Cardiac septum (tissue), 1 donor: Measurements from ENCODE around the gene SIN3A. TPM values are rescaled to one million over a fixed set of nuclear protein-coding genes. Genes with fewer than 3 reads are reported as not detected.
"Not testable (repeated sequence)": the region's sequence is repeated elsewhere in the genome, so short reads cannot be mapped to it uniquely, and the experiment has no call there.

Source experiments
- DNase-seq: peaks from one replicate; pipeline ENCODE4 v3.0.0-alpha.2; 2020; ENCODE audit warnings: low spot score
- intact Hi-C: fragments of 100-400 bp; cut with DNase I; formaldehyde crosslinking; loops from one replicate; pipeline ENCODE4 v1.14.0; 2022
- long read RNA-seq: library from polyadenylated mRNA; unstranded; transcript quantifications from one replicate; pipeline ENCODE4 v2.0.0, GENCODE V29; 2021
- total RNA-seq: library from RNA; stranded (reverse); fragmentation: NEBNext Ultra II Directional; extraction: Animal tissue kit (Norgen Biotek cat#: 25700); gene quantifications from one replicate; pipeline ENCODE4 v1.2.1, GENCODE V29; 2021
- donor health status: DM: no; HTN: no; CAD: no.

The SIN3A gene
- total RNA-seq, result 30.6 TPM
- long read RNA-seq, full-length matches to known transcripts, result 3 of 11 reads
- long read RNA-seq, partial matches to known transcripts, result 5 of 11 reads
- long read RNA-seq, other reads (novel, unspliced or antisense), result 3 of 11 reads

- intact Hi-C loops, result loop anchor here (2.0 to 10.0 kb wide), 5 partner anchors 85 to 390 kb away; partner anchors contain the start of genes MAN2C1, PTPN9, SNUPN and SNX33
- DNase-seq, result peak; percentile 99
Observed at GRCh38 chr15:75451674-75452363, at the start of gene SIN3A. SIN3A (minus strand) TSS chr15:75451690; CDS start chr15:75430375, 21,315 bp downstream.

- intact Hi-C loops, result no loop called here
- DNase-seq, result no peak
Observed at GRCh38 chr15:75493732-75494131, 42.2 kb upstream of the SIN3A start.

- intact Hi-C loops, result no loop called here
- DNase-seq, result no peak
Observed at GRCh38 chr15:75483961-75484360, 32.5 kb upstream of the SIN3A start.

DNA sequence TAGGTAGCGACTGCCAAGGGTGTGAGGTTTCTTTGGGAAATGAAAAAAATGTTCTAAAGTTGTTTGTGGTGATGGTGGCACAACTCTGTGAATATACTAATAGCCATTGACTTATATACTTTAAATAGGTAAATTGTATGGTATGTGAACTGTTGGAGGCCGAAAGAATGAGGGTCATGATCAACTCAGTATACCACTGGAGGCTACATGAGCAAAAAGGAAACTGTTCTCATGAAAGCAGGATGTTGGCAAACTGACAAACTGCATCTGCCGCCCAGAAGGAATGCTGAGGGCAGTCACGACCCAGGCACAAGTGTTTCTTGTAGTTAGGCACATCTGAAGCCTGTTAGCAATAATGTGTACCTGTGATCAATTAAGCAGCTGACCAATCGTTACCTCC, 32.1 kb upstream of the SIN3A start:
- DNase-seq, intact Hi-C loops: not testable (repeated sequence)

DNA sequence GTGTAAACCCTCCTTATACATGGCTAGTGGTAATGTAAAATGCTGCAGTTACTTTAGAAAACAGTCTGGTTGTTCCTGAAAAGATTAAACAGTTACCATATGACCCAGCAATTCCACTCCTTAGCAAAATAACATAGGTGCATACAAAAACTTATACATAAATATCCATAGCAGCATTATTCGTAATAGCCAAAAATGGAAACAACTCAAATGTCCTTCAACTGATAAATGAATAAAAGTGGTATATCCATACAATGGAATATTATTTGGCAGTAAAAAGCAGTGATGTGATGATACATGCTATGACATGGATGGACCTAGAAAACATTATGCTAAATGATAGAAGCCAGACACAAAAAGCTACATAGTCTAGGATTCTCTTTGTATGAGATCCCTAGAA, 31.6 kb upstream of the SIN3A start:
- DNase-seq, result no peak
- intact Hi-C loops, result no loop called here

DNA sequence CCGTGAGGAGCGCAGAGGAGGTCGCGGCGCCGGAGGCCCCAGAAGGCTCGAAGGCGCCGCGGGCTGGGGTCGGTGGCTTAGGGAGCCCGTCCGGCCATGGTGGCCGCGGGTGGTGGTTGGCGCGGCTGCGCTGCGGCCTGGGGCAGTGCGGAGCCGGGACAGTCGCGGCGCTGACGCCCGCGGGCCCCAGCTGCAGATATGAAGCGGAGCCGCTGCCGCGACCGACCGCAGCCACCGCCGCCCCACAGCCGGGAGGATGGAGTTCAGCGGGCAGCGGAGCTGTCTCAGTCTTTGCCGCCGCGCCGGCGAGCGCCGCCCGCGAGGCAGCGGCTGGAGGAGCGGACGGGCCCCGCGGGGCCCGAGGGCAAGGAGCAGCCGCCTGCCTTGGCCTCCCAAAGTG, 29.0 kb upstream of the SIN3A start:
- intact Hi-C loops, DNase-seq: not testable (repeated sequence)

GRCh38 chr15:75479670-75480069, 28.2 kb upstream of the SIN3A start:
- no peak for DNase-seq
- intact Hi-C loops, result no loop called here

DNA sequence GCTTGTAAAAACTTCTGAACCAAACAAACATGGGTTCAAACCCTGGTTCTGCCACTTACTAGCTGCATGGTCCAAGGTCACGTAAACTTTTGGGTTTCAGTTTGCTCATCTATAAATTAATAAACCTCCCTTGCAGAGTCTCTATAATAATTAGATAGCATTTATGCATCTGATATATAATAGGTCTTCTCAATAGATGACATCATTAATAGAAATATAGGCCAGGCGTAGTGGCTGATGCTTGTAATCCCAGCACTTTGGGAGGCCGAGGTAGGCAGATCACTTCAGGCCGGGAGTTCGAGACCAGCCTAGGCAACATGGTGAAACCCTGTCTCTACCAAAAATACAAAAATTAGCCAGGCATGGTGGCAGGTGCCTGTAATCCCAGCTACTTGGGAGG, 25.6 kb upstream of the SIN3A start:
- DNase-seq, intact Hi-C loops: not testable (repeated sequence)

DNA sequence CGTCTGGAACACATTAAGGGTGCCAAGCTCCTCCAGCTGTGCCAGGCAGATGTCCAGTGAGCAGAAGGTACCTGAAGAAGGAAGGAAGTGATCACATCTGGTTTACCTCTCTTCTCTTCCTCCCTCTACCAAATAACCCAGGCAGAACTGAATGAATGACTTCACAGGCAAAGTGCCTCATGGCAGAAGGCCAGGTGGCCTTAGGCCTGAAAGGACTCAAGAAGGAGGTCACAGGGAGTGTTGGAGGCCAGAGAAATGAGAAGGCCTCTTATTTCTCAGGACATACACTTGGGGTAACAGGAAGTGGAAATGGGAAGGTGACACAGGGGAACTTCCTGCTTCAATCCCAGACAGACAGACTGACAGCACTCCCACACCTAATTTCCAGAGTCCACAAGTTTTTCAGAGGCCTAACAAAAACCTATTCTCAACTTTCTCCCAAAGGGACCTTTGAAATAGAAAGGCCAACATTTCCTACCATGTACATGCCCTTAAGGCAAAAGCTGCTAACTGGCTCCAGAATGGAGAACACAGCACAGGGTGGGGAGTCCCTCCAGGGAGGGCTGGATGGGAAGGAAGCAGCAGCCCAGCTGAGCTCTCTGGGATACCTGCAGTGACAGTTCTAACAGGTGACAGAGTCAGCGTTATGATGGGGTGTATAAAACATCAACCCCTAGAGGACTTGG, 17.6 kb upstream of the SIN3A start:
- no peak for DNase-seq
- intact Hi-C loops, result no loop called here

GRCh38 chr15:75460646-75461045, 9.2 kb upstream of the SIN3A start:
- intact Hi-C loops, result no loop called here

DNA sequence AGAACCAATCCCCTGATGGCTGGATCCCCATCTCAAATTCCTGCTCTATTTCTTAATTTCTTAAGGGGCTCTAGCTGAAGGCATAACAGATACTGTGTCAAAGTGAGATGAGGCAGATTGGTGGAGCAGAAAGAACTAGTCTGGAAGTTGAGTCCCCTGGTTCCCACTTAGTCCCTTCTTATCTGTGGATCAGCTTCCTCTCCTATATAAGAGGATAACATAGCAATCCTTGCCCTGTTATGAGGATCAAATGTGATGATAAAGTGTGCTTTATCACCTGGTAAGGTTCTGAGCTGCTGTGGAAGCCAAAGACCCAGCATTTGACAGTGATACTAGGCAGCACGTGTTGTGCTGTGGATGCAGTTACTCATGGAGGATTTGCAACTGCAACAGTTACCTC, 8.1 kb upstream of the SIN3A start:
- no peak for DNase-seq
- intact Hi-C loops, result loop anchor here (10.0 kb wide), 1 partner anchor 115 kb away; the partner anchor contains the start of gene PTPN9

More at GRCh38 chr15:75460646-75461045, 9.2 kb upstream of the SIN3A start:
- no peak for DNase-seq

GRCh38 chr15:75456710-75457109, 5.2 kb upstream of the SIN3A start:
- intact Hi-C loops, result loop anchor here (10.0 kb wide), 1 partner anchor 118 kb away; the partner anchor contains the start of gene PTPN9
- DNase-seq, result no peak

GRCh38 chr15:75455982-75456531, 4.6 kb upstream of the SIN3A start:
- DNase-seq, result no peak
- intact Hi-C loops, result loop anchor here (10.0 kb wide), 1 partner anchor 119 kb away; the partner anchor contains the start of gene PTPN9

- intact Hi-C loops, result loop anchor here (10.0 kb wide), 1 partner anchor 119 kb away; the partner anchor contains the start of gene PTPN9
- DNase-seq, result peak; percentile 96
Observed at GRCh38 chr15:75455424-75455981, 4.0 kb upstream of the SIN3A start.

- peak; percentile 77 for DNase-seq
- intact Hi-C loops, result loop anchor here (5.0 to 10.0 kb wide), 4 partner anchors 87 to 388 kb away; partner anchors contain the start of genes MAN2C1, PTPN9, SNX33 and UBE2Q2
Observed at GRCh38 chr15:75454471-75455378, 3.2 kb upstream of the SIN3A start.

DNA sequence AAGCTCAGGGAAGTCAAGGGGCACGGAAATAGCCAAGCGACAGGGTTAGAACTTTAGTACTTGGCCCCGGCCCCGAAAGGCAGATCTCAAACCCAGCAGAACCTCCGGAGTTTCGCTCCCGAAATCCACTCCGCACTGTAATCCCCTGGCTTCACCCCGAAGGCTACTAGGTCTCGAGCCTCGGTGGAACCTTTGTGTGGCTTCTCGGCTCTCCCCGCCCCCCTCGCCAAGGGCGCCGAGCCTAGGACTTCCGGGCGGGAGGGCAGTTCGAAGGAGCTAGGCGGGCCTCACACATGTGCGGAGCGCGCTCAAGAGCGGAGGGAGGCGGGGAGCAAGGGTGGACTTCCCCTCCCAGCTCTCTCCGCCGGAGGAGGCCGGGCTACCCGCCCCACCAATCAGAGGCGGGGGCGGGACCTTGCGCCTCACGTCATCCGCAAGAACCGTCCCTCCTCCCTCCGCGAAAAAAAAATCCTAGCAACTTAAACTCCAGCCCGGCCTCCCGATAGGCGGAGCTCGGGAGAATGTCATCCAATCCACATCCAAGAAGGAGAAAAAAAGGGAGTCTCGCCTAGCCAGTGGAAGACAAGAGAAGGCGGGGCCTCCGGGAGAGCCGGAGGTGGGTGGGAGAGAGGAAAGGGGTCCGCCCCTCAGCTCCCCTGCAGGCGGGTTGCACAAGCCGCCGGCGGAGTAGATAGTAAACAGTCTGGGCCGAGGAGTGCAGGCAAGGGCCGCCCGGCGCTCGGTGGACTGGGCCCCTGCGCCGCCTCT, 2.4 kb upstream of the SIN3A start:
- peak; percentile 99 for DNase-seq
- intact Hi-C loops, result loop anchor here (5.0 to 10.0 kb wide), 4 partner anchors 87 to 388 kb away; partner anchors contain the start of genes MAN2C1, PTPN9, SNX33 and UBE2Q2

DNA sequence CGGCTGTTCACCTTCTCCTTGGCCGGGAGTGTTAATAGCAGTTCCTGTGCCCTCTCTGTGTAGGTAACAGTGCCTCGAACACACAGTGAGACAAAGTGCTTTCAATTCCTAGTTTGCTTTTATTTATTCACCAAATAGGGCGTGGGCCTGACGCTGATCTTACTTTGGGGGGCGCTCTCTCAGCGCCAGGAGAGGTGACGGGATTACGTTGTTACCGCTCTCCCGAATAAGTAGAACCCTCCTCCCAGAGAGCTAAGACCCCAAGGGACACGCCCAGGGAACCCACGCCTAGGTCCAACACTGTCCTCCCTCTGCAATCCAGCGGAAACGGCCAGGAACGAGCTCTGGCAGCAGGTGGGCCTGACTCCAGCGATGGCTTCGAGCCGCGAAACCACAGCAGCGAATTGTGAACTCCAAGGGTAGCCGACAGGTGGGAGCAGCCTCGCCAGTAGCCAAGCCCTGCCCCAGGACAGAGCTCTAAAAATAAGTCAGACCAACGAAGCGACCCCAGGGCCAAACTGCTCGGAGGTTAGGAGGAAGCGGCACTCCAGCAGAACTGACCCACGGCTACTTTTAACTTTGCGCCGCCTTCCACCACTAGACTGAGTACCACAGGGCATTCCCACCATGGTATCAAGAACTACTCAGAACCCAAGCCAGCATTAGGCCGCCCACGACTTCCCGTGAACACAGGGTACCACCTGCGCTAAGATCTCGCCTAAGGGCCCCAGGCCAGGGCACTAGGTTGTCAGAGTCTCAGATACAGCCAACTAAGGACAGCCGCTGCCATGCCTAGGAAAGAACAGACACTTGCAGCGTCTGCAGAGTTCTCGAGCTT, 1.6 kb upstream of the SIN3A start:
- intact Hi-C loops, result loop anchor here (5.0 to 10.0 kb wide), 4 partner anchors 86 to 389 kb away; partner anchors contain the start of genes MAN2C1, PTPN9, SNX33 and UBE2Q2
- no peak for DNase-seq
